ENCODE data around the gene FZR1. TPM values are rescaled to one million over a fixed set of nuclear protein-coding genes. Genes with fewer than 3 reads are reported as not detected.
A peak's percentile ranks its signal among the peaks of the same experiment; 100 is the strongest.

FZR1 gene
- total and polyA plus RNA-seq, 2 of the 13 experiments (the other 11 are each of a cell fraction or from before 2014, with no cell fraction given): 29.0 to 30.8 TPM

DNA sequence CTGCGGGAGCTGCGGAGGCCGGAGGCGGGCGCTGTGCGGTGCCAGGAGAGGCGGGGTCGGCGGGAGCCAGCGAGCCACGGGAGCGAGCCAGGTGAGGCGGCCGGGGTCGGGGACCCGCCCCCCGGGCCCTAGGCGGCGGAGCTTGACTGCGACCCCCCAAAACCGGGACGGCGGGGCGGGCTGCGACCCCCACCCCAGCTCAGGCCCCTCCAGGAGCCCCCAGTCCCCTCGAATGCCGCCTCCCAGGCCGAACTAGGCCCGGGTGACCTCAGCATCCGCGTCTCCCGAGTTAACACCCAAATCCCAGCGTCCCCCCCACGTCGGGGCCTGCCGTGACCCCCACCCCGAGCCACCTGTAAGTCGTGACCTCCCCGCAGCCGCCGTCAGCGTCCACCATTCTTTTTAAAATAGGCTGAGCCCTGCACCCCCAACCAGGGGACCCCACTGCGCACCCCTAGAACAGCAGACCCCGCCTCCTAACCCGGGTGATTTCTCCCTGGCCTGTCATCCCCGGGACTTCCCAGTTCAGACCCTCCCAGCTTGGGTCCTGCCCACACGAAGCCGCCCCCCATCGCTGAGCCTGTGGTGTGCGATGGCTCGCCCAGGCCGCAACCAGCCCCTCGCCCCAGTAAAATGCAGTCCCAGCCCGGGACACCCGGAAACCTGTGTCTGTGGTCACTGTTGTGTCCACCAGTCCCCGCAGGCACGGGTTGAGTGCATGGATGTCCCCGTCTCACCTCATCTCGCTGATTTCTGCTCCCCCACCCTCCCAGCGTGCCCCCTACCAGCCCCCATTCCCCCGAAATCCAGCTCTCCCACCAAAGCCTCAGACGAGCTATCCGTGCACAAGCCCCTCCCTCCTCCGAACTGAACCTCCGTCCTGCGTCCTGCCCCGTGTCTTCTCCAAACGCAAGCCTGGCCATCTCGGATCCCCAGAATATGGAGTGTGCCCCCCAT, 551 bp downstream of the FZR1 start (continued):
- TF ChIP-seq FOXK1 (CRISPR knock-in tag; IDR thresholded peaks at IDR 0.05; ENCODE audit: borderline replicate concordance, low read depth) (no peak), RAD21 (CRISPR knock-in tag; IDR thresholded peaks at IDR 0.05) (0 out of 2 replicates have a peak, but pooled peaks have one; percentile 11), MAF1 (CRISPR knock-in tag; IDR thresholded peaks at IDR 0.05; ENCODE audit: borderline replicate concordance) (0 out of 2 replicates have a peak, but pooled peaks have one; percentile 6), CBX1 (IDR thresholded peaks at IDR 0.05; ENCODE audit: low read depth) (no peak), TBL1XR1 (IDR thresholded peaks at IDR 0.05; ENCODE audit: borderline replicate concordance, low read length, partially characterized antibody) (no peak), ZNF749 (CRISPR knock-in tag; IDR thresholded peaks at IDR 0.05; ENCODE audit: borderline replicate concordance) (no peak), PTBP1 (IDR thresholded peaks at IDR 0.05; ENCODE audit: low read depth, low read length, poor library complexity, severe bottlenecking) (no peak), ZNF558 (CRISPR knock-in tag; IDR thresholded peaks at IDR 0.05; ENCODE audit: borderline replicate concordance) (0 out of 2 replicates have a peak, but pooled peaks have one; percentile 19), ZFX (CRISPR knock-in tag; IDR thresholded peaks at IDR 0.05; ENCODE audit: low read depth) (0 out of 2 replicates have a peak, but pooled peaks have one; percentile 18), ZNF772 (CRISPR knock-in tag; IDR thresholded peaks at IDR 0.05) (no peak), ZNF563 (CRISPR knock-in tag; IDR thresholded peaks at IDR 0.05) (no peak; the same call in 1 of the 2 replicates), FIP1L1 (IDR thresholded peaks at IDR 0.05; ENCODE audit: borderline replicate concordance, insufficient read depth, low read depth, low read length) (no peak), DMAP1 (CRISPR knock-in tag; IDR thresholded peaks at IDR 0.05) (no peak), SMAD3 (CRISPR knock-in tag; IDR thresholded peaks at IDR 0.05) (no peak)
- TF ChIP-seq, protein P1, sequence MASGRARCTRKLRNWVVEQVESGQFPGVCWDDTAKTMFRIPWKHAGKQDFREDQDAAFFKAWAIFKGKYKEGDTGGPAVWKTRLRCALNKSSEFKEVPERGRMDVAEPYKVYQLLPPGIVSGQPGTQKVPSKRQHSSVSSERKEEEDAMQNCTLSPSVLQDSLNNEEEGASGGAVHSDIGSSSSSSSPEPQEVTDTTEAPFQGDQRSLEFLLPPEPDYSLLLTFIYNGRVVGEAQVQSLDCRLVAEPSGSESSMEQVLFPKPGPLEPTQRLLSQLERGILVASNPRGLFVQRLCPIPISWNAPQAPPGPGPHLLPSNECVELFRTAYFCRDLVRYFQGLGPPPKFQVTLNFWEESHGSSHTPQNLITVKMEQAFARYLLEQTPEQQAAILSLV (CRISPR knock-in tag; IDR thresholded peaks at IDR 0.05; ENCODE audit: borderline replicate concordance): 0 out of 2 replicates have a peak, but pooled peaks have one; percentile 19
- TF ChIP-seq, protein P2, sequence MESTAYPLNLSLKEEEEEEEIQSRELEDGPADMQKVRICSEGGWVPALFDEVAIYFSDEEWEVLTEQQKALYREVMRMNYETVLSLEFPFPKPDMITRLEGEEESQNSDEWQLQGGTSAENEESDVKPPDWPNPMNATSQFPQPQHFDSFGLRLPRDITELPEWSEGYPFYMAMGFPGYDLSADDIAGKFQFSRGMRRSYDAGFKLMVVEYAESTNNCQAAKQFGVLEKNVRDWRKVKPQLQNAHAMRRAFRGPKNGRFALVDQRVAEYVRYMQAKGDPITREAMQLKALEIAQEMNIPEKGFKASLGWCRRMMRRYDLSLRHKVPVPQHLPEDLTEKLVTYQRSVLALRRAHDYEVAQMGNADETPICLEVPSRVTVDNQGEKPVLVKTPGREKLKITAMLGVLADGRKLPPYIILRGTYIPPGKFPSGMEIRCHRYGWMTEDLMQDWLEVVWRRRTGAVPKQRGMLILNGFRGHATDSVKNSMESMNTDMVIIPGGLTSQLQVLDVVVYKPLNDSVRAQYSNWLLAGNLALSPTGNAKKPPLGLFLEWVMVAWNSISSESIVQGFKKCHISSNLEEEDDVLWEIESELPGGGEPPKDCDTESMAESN (CRISPR knock-in tag; conservative IDR thresholded peaks at IDR 0.05): peak; percentile 6; the same call in 1 of the 2 replicates
- TF ChIP-seq, protein P3, sequence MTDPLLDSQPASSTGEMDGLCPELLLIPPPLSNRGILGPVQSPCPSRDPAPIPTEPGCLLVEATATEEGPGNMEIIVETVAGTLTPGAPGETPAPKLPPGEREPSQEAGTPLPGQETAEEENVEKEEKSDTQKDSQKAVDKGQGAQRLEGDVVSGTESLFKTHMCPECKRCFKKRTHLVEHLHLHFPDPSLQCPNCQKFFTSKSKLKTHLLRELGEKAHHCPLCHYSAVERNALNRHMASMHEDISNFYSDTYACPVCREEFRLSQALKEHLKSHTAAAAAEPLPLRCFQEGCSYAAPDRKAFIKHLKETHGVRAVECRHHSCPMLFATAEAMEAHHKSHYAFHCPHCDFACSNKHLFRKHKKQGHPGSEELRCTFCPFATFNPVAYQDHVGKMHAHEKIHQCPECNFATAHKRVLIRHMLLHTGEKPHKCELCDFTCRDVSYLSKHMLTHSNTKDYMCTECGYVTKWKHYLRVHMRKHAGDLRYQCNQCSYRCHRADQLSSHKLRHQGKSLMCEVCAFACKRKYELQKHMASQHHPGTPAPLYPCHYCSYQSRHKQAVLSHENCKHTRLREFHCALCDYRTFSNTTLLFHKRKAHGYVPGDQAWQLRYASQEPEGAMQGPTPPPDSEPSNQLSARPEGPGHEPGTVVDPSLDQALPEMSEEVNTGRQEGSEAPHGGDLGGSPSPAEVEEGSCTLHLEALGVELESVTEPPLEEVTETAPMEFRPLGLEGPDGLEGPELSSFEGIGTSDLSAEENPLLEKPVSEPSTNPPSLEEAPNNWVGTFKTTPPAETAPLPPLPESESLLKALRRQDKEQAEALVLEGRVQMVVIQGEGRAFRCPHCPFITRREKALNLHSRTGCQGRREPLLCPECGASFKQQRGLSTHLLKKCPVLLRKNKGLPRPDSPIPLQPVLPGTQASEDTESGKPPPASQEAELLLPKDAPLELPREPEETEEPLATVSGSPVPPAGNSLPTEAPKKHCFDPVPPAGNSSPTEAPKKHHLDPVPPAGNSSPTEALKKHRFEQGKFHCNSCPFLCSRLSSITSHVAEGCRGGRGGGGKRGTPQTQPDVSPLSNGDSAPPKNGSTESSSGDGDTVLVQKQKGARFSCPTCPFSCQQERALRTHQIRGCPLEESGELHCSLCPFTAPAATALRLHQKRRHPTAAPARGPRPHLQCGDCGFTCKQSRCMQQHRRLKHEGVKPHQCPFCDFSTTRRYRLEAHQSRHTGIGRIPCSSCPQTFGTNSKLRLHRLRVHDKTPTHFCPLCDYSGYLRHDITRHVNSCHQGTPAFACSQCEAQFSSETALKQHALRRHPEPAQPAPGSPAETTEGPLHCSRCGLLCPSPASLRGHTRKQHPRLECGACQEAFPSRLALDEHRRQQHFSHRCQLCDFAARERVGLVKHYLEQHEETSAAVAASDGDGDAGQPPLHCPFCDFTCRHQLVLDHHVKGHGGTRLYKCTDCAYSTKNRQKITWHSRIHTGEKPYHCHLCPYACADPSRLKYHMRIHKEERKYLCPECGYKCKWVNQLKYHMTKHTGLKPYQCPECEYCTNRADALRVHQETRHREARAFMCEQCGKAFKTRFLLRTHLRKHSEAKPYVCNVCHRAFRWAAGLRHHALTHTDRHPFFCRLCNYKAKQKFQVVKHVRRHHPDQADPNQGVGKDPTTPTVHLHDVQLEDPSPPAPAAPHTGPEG (CRISPR knock-in tag; IDR thresholded peaks at IDR 0.05): no peak
- TF ChIP-seq, protein P4, sequence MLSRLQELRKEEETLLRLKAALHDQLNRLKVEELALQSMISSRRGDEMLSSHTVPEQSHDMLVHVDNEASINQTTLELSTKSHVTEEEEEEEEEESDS (CRISPR knock-in tag; IDR thresholded peaks at IDR 0.05; ENCODE audit: borderline replicate concordance): no peak

Data from HepG2 (cell line).